ENCODE results near the gene MST1.
A peak's percentile ranks its signal among the peaks of the same experiment; 100 is the strongest.

Gene MST1

DNA sequence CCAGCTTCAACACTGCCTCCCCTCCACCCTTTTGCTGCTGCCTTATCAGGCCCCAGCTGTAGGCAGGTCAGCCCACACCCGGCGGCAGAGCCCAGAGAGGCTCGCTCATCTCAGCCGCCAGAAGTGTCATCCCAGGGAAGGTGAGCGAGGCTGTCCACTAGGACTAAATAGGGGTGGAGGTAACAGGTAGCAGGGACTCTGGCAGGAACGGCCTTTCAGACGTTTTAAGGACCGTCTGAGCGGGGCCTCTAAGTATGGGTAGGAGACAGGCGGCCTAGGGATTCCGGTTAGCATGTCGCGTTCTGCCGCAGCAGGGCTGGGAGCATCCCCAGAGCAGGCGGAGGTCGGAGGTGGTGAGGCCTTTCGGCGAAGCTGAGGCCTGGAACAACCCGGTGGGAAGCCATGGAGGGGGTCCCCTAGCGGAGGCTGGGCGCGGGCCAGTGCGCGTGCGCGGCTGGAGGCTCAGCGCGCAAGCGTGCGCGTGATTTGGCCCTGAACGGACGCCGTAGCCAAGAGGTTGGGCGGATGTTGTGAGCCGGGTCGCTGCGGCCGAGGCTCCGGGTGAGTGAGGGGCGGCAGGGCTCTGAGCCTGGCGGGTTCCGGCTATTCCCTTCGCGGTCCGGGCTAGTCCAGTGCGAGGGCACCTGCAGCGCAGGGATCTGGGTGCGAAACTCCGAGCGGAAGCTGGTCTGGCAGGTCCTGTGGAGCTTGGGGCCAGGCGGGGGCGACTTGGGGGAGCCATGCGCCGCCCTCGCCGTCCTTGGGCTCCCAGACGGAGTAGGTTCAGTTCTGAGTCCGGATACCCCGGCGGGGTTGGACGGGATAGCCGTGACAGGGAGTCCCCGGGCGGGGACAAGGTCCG is at the start of gene MST1, which contains the start of gene RNF123:
TSS of gene MST1 (minus strand) at position 429 of the 862 bp plus-strand sequence. CDS start 783 bp downstream, outside the sequence.
TSS of gene RNF123 (plus strand) at position 512 of the 862 bp plus-strand sequence. CDS start 1,609 bp downstream, outside the sequence.
- DNase-seq: no peak

DNA sequence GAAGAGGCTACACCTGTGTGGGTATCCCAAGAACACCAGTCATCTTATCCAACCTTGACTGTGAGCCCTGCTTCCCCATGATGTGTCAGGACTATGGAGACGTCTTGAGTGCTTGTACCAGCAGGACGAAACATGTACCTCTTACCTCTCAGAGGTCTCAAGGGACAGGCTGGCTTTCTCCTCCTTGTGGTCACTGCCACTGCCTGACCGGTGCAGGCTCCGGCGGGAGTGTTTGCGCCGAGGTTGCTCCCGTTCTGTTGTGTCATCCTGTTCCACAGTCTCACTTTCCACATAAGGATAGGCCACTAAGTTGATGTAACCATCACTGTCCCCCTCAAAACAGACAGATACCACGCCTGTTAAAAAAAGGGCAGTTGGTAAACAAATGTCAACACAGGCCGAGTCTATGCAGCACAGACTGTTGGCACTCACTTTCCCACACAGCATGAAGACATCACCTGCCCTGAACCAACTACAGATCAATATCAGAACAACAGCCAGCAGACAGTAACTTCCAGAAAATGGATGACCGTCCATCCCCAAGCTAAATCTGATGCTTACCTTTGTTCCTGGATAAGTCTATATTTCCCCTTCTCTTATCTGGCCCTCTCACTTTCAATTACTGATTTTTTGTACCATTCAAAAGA is 48.9 kb upstream of the MST1 start:
- DNase-seq: no peak

DNA sequence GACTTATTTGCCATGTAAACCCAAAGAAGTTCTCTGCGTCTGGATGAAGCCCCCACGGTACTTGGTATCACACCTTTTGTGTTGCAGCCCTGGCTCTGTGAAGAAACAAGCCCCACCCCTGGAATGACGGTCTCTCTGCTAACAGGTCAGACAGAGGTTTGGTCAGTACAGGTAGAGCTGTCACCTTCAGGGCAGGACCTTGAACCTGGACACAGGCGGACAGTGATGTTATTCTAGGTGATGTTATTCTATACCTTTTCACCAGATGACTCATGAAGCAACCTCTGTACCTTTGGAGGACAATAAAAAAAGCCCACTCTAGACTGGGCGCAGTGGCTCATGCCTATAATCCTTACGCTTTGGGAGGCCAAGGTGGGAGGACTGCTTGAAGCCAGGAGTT is 45.5 kb upstream of the MST1 start:
- no peak for DNase-seq

DNA sequence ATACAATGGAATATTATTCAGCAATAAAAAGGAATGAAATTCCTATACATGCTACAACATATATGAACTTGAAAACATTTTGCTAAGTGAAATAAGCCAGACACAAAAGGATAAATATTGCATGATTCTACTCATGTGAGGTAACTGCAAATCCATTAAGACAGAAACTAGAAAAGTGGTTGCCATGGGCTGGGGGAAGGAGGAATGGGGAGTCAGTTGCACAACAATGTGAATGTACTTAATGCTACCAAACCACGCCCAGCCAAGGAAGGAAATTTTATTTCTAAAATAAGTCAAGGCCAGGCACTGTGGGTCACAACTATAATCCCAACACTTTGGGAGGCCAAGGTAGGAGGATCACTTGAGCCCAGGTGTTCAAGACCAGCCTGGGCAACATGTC is 44.3 kb upstream of the MST1 start:
- no peak for DNase-seq

DNA sequence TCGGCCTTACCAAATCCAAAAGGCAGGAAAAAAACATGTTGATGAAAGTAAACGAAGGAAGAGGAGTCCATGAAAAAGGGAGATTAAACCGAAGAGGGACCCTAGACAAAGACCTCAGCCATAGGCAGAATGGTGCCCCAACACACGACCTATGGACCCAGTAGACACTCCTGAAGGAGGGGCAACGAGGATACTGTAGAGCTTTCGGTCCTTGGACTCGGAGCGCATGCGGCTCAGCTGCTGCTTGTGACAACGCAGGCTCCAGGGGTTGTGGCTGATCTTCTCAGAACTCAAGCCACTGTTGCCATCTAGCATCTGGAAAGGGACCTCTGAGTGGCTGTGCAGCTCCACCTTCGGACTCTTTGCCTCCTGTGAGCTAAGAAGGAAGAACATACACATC is 43.3 kb upstream of the MST1 start:
- no peak for DNase-seq

DNA sequence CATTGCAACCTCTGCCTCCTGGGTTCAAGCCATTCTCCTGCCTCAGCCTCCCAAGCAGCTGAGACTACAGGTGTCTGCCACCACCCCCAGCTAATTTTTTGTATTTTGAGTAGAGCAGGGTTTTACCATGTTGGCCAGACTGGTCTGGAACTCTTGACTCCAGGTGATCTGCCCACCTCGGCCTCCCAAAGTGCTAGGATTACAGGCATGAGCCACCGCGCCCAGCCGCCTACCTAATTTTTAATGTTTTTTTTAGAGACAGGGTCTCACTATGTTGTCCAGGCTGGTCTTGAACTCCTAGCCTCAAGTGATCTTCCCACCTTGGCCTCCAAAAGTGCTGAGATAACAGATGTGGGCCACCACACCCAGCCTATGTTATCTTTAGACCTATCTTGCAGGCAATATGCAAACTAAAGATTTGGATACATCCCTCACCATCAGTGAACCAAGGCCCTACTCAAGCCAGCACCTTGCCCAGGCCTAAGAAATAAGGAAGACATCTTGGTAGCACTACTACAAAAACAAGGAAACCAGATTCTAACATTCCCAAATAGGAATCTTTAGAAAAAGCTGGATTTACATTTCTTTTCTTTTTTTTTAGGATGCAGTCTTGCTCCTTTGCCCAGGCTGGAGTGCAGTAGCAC is 40.8 kb upstream of the MST1 start:
- DNase-seq: no peak

DNA sequence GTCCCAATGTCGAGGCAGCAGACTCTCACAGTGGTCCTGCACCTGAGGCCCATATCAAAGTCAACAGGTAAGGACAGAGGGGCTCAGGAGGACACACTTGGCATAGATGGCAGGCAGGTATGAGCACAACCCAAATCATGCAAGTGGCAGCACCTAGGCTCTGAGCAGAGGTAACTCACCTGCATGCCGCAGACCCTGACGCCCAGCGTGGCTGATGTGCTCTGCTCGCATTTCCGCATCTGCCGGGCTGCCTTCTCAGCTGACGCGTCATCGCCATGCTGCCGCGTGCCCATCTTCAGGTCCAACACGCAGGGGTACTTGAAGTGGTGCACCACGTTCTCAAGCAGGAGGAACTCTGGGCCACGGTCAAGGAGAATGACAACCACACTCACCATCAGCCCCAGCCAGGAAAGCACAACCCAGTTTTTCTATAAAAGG is 38.7 kb upstream of the MST1 start:
- no peak for DNase-seq

DNA sequence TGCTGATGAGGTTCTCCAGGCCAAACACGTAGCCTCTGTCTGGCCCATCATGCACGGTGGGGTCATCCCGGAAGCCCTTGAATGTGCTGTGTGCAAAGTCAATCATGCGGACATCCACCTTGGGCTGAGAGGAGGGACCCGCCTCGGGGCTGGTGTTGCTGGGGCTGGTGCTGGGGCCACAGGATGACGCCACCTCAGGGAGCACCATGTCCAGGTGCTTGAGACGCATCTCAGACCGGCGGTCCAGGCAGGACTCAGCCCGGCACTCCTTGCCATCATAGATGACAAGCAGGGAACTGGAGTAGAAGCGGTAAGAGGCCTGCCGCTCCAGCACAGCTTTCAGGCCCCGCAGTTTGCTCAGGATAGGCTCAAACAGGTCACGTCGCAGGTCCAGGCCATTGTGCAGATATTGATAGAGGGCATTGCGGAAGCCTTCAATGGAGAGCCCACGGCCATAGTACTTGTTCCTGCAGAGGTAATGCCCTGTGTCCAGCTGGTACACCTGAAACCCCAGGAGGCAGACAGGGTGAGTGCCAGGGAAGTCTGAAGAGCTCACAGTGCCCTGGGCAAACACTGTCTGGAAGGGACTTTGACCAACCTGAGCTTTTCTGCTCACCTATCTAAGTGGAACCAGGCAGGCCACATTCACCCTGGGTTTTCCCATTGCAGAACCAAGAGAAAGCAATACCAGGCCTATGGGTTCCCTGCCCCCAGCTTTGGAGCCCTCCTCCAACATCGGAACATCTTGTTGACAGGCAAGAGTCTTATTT is 38.1 kb upstream of the MST1 start:
- no peak for DNase-seq

DNA sequence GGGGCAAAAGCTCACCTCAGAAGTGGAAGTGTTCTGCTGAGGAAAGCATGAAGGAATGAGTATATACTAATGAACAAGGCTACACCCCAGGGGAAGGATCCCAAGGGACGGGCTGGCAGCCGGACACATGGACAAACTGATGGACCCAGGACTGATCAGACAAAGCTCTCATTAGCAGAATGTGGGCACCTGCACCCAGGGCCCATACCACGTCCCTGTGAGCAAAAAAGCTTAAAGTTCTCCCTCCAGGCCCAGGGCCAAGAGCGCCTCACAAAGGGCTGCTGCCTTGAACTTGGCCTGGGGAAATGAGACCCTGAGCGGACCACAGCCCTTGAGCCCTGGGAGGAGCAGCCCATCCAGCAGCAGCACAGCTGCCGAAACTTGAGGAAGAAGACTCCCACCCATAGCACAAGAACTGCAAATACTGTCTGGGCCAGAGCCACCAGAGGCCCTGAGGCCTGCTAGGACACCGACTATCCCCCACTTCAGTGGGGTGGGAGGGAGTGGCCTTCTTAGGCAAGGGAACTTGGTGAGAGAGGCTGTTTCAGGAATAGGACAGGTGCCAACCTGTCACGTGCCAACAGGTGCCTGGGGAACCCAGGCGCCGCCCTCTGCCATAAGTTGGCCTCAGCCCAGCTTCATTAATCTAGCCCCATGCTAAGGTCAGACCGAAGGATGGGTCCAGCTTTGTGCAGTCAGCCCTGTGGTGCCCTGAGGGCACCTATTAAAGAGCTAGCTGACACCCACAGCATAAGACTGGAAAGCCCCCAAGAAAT is 36.8 kb upstream of the MST1 start:
- no peak for DNase-seq

DNA sequence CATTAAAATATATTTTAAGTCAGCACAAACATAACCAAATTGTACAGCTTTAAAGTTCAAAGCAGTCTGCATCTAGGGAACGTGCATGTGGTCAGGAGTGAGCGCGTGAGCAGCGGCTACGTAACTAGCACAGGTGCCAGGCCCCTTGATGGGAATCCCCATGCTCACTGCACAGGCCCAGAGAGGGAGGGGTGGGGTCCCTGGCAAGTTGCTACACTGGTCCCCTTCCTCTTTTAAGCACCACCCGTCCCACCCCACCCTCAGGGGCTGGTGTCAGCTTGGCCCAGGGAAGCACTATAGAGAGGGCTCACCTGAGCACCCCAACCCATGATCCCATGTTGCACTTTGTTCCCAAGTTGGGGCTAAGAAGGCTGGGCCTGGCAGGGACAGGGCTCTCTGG is 35.3 kb upstream of the MST1 start:
- DNase-seq: no peak

DNA sequence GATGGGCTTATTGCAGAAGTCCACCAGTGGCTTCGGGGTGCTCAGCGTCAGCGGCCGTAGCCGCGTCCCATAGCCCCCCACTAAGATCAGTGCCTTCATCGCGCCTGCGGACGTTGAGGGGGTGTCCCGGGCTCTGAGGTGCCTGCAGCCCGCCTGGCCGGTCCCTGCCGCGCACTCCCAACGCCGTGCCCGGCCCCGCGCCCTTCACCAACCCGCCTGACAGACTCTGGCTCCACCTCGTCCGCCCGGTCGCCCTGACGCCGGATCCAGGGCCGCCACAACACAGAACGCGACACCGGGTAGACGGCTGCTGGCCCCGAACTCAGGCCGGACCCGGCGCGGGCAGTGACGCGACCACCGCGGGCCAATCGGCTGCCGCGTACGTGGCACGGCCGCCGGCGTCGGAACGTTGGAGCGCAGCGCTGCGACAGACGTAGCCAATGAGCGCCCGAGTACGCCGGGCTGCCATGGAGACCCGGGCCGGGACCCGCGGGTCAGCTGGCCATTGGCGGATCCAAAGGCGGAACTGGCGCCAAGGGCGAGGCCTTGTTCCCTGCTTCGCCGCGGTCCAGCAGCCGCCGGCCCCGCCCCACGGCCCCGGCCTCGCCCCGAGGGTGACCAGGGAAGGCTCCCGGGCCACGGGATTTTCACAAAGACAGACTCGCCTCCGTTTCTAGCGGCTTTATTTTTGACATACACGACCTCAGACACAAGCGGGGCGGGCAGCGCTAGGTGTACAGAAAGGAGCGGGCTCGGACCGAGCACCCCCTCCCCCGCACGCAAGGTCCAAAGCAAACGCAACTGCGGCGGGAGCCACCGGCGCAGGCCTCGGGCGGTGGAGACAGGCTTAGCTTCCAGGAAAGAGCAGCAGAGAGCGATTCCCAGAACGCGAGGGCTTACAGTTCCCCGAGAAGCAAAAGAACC is 34.6 kb upstream of the MST1 start, which contains the start of gene GMPPB:
TSS of gene GMPPB (minus strand) at position 324 of the 924 bp plus-strand sequence. CDS start at position 99, 225 bp downstream.
- peak; percentile 93 for DNase-seq

DNA sequence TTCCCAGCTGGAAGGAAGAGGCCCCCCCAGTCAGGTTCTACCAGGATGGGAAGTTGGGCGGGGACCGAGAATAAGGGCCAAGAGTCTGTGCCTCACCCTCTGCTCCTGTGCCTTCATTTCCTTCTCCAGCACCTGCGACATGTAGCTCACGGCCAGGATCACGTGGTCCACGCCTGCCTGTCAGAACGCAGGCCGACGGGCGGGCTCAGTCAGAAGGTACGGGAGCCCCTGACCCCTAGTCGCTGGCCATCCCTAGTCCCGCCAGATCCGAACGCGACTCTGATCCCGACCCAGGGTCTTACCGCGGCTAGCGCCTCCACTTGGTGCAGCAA is 34.0 kb upstream of the MST1 start:
- no peak for DNase-seq

DNA sequence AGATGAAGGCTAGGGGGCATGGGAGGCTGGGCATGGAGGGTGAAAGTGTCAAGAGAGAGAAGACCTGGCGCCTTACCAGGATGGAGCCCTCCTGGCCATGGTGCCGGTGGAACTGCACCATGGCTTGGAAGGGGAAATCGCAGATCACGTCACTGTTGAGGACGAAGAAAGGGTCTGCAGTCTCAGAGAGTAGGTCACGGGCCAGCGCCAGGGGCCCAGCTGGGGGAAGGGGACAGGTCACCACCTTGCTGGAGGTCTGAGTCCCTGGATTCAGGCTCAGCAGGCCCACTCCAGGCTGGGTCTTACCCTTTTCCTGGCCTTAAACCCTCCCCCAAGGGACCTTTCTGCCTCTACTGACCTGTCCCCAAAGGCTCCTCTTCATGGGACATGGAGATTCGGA is 33.6 kb upstream of the MST1 start:
- DNase-seq: no peak

DNA sequence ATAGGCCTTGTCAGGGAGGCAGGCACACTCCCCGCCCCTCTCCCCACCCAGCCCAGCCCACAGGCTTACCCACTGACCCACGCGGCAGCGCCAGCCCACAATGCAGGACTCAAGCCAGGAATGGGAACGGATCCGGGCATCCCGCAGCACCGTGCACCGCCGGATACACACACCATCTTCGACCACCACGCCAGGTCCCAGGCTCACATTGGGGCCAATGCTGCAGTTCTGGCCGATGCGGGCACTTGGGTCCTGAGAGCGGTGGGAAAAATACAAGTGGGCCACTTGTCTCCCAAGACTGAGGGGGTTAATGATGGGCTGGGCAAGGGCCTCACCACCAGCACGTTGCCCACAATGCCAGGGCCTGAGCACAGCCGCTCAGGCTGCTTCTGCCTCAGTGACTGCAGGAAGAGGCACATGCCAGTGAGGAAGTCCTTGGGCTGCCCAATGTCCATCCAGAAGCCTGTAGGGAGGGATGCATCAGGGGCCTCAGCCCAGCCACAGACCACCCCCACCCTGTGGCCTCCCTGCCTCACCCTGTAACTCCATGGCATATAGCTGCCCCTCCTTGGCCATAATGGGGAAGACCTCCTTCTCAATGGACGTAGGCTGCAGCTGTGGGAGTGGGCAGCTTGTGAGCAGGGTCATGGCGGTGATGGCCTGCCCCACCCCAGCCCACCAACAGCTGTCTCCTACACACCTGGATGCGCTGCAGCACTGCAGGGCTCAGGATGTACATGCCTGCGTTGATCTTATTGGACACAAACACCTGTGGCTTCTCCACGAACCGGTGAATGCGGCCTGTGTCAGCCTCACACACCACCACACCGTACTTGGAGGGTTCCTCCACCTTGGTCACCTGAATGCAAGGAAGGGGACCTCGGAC is 32.9 kb upstream of the MST1 start:
- no peak for DNase-seq

DNA sequence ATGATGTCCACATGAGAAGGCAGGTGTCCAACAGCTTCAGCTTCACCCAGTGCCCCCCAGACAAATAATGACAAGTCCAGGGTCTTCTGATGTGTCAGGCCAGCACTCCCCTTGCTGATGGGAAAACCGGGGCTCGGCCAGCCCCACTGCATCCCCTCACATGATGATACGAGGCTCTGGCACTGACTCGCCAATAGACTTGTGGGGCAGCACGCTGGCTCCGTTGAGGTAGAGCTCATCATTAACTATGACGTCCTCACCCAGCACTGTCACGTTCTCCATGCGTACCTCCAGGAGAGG is 32.3 kb upstream of the MST1 start:
- no peak for DNase-seq

DNA sequence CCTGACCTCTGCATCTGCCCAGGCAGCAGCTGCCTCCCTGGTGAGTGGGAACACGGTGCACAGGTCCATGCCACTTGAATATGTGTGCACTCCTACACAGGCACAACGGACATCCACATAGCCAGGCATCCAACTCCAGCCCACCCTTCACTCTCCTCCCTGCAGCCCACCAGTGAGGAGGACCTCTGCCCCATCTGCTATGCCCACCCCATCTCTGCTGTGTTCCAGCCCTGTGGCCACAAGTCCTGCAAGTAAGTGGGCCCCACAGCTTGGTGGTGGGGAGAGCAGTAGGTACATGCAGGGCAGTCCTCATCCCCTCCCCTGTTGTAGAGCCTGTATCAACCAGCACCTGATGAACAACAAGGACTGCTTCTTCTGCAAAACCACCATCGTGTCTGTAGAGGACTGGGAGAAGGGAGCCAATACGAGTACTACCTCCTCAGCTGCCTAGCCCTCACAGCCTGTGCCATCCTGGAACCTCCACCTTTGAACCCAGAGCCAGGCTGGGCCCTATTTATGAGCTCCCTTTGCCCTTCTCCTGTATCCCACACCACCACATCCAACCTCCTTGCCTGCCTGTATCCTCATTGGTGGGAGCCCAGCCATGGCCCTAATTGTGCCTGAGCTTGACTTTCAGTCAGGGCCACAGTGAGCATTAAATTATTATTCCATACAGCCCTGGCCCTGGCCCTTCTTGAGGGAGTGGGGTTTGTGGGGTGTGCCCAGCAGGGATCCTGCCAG is 31.8 kb upstream of the MST1 start:
- DNase-seq: no peak

DNA sequence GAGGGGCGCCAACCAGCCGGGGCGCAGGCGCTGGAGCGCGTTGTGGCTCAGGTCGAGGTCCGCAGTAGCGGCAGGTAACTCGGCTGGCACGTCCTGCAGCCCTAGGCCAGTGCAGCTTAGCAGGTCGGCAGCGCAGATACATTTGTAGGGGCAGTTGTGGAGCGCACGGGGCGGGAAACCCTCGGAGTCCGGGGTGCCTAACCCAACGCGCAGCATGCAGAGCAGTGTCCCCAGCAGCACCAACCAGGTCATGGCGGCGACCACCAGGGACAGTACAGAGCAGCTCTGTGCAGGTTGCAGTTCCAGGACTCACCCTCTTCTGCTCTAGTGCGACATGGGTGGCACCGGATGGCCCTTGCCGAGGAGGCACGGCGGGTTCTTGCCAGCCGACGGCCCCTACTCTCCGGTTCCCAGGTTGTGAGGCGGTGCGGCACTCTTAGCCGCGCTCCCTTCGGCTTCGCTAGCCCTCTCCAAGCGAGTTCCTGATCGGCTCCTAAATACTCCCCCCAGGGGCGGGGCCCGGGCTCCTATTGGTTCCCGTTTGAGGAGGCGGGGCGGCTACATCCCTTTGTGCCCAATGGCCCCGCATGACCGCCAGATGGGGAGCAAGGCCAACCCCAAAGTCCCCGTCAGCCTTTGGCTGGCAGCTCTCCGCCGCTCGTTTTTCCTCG is 30.1 kb upstream of the MST1 start, which contains the start of gene AMIGO3:
TSS of gene AMIGO3 (minus strand) at position 471 of the 671 bp plus-strand sequence. CDS start at position 252, 219 bp downstream.
- peak; percentile 87 for DNase-seq

DNA sequence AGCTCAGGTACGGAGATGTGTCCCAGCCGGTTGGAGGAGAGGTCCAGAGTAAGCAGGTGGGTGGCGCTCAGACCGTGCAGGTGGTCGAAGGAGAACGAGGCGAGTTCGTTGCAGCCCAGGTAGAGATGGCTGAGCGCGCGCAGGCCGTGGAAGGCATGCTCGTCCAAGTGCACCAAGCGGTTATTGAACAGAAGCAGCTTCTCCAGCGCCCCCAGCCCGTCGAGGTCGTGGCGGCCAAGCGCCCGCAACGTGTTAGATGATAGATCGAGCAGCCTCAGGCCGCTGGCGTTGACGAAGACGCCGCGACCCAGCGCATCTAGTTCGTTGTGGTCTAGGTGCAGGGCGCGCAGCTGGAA is 29.6 kb upstream of the MST1 start:
- DNase-seq: no peak

Measured in NCI-H1048 (cell line).